Panc1 (cell line): ENCODE measurements around the gene NIPAL3. TPM values are rescaled to one million over a fixed set of nuclear protein-coding genes. Genes with fewer than 3 reads are reported as not detected.

Experiments used
- ATAC-seq: fragments of 200-7000 bp; cut with Tn5 transposase; 2 replicates; pipeline ENCODE4 v1.9.1; 2020; ENCODE audit warnings: mild to moderate bottlenecking, moderate library complexity
- BruUV-seq: library from RNA; stranded (reverse); fragments of 400-500 nt; replicated peaks from 2 replicates; lab custom pipeline; 2021; lab: Mats Ljungman, UMichigan
- CTCF ChIA-PET: fragments of 300-600 bp; sonication (Branson Sonifier 250); formaldehyde crosslinking; loops from one replicate; lab custom pipeline; 2022; ENCODE audit warnings: antibody characterized with exemption; lab: Charles Lee
- POLR2A ChIA-PET: fragments of 300-600 bp; sonication (Branson Sonifier 250); formaldehyde crosslinking; loops from one replicate; lab custom pipeline; 2022; ENCODE audit warnings: antibody characterized with exemption; lab: Charles Lee
- DNase-seq: peaks from one replicate; pipeline ENCODE4 v3.0.0-alpha.2; 2010; ENCODE audit warnings: low read depth, low spot score
- H3K27ac ChIP-seq: 2 replicates; pipeline ENCODE4 v1.5.1; 2011; ENCODE audit warnings: mild to moderate bottlenecking, low read length, inconsistent platforms
- H3K27me3 ChIP-seq: fragments of 200-500 bp; sonication (Bioruptor generic); 2 replicates; pipeline ENCODE4 v1.6.0; 2014; ENCODE audit warnings: low read length, inconsistent platforms; ENCODE audit not compliant: control insufficient read depth, insufficient read depth
- H3K36me3 ChIP-seq: fragments of 200-500 bp; sonication (Bioruptor generic); 2 replicates; pipeline ENCODE4 v1.5.1; 2014; ENCODE audit warnings: inconsistent platforms, mild to moderate bottlenecking, low read length, moderate library complexity; ENCODE audit not compliant: control insufficient read depth, insufficient read depth
- H3K4me1 ChIP-seq: 2 replicates; pipeline ENCODE4 v1.5.1; 2011; ENCODE audit warnings: inconsistent platforms, mild to moderate bottlenecking, low read length, moderate library complexity; ENCODE audit not compliant: control insufficient read depth, insufficient read depth
- H3K4me3 ChIP-seq, 2 experiments: 2 replicates each; pipeline ENCODE4 v1.5.1; 2011 to 2012; ENCODE audit warnings: low read depth in 2 of 2, low read length in 2 of 2, mild to moderate bottlenecking in 2 of 2, inconsistent platforms in 1 of 2, moderate library complexity in 1 of 2
- H3K9me3 ChIP-seq: fragments of 200-500 bp; sonication (Bioruptor generic); 2 replicates; pipeline ENCODE4 v1.5.1; 2014; ENCODE audit warnings: low read depth, mild to moderate bottlenecking, inconsistent platforms, low read length, moderate library complexity; ENCODE audit not compliant: control insufficient read depth, insufficient read depth
- CTCF ChIP-seq: fragments of 450-650 bp; IDR thresholded peaks from 2 replicates; pipeline ENCODE4 v1.5.1; 2017; ENCODE audit warnings: mild to moderate bottlenecking
- POLR2AphosphoS5 ChIP-seq: IDR thresholded peaks from 2 replicates; pipeline ENCODE4 v1.6.1; 2012; ENCODE audit warnings: mild to moderate bottlenecking, low read depth, low read length, moderate library complexity
- REST ChIP-seq, 2 experiments: IDR thresholded peaks; 2 replicates each; pipeline ENCODE4 v1.6.1; 2011 to 2012; ENCODE audit warnings: low read depth in 2 of 2, control low read depth in 1 of 2, low read length in 1 of 2, mild to moderate bottlenecking in 1 of 2, moderate library complexity in 1 of 2; ENCODE audit not compliant: insufficient read depth in 1 of 2
- SIN3A ChIP-seq: IDR thresholded peaks from 2 replicates; pipeline ENCODE4 v1.6.1; 2012; ENCODE audit warnings: low read depth, mild to moderate bottlenecking, low read length, moderate library complexity, borderline replicate concordance; ENCODE audit not compliant: insufficient read depth
- TCF7L2 ChIP-seq: IDR thresholded peaks from 2 replicates; pipeline ENCODE4 v1.6.1; 2011; ENCODE audit warnings: mild to moderate bottlenecking, low read depth, low read length, inconsistent platforms
- in situ Hi-C: cut with HindIII; loops from 2 replicates; pipeline ENCODE4 v1.10.0; 2016; ENCODE audit warnings: low sequenced_read_pairs, low pct_unique_long_range_greater_than_20kb
- intact Hi-C: fragments of 100-400 bp; cut with micrococcal nuclease; formaldehyde crosslinking; loops from one replicate; pipeline ENCODE4 v1.10.0; 2022; ENCODE audit not compliant: unreplicated experiment
- total RNA-seq: library from RNA; stranded (reverse); gene quantifications from one replicate; pipeline ENCODE4 v1.2.1, GENCODE V29; 2021; ENCODE audit not compliant: unreplicated experiment

Gene NIPAL3
- total RNA-seq, 1 experiment from 2014 or later = 13.6 TPM

- H3K27me3 ChIP-seq = no peaks in the 10 kb centered on the region
- in situ Hi-C loops (no loop called here), intact Hi-C loops (no loop called here)
- no peak overlapping the region for H3K4me3 ChIP-seq
- H3K27ac ChIP-seq = no peak overlapping the region
- no peaks in the 10 kb centered on the region for H3K9me3 ChIP-seq
- H3K4me1 ChIP-seq = no peaks in the 10 kb centered on the region
- DNase-seq (no peak), ATAC-seq (no peak)
- ChIA-PET CTCF (no interaction called here), POLR2A (no interaction called here)
- no peaks in the 10 kb centered on the region; the same call in 1 of the 2 replicates for H3K36me3 ChIP-seq
- BruUV-seq = no TSS peak
- no peak for TF ChIP-seq SIN3A
- TF ChIP-seq CTCF = no peak
- TF ChIP-seq POLR2AphosphoS5 = no peak
- no peak for TF ChIP-seq TCF7L2
- no peak for TF ChIP-seq REST (IDR thresholded peaks at IDR 0.05; ENCODE audit: insufficient read depth in 1 of 2, low read depth in 2 of 2, low read length in 1 of 2)
Observed at GRCh38 chr1:24450316-24450715, 34.7 kb downstream of the NIPAL3 start.

- Histone ChIP-seq H3K9me3 (no peaks in the 10 kb centered on the region), H3K27ac (no peak overlapping the region), H3K4me1 (no peaks in the 10 kb centered on the region), H3K27me3 (no peaks in the 10 kb centered on the region), H3K36me3 (no peaks in the 10 kb centered on the region; the same call in 1 of the 2 replicates), H3K4me3 (no peak overlapping the region)
- ATAC-seq = no peak
- intact Hi-C loops = no loop called here
- ChIA-PET POLR2A (no interaction called here), CTCF (no interaction called here)
- TF ChIP-seq POLR2AphosphoS5 (no peak), REST (IDR thresholded peaks at IDR 0.05; ENCODE audit: insufficient read depth in 1 of 2, low read depth in 2 of 2, low read length in 1 of 2) (no peak), SIN3A (no peak), TCF7L2 (no peak), CTCF (no peak)
- no TSS peak for BruUV-seq
- in situ Hi-C loops = no loop called here
- no peak for DNase-seq
Observed at GRCh38 chr1:24450857-24451397, 35.3 kb downstream of the NIPAL3 start.
